Muscle of leg (tissue), 11 donors: ENCODE data around the gene MLPH. TPM values are rescaled to one million over a fixed set of nuclear protein-coding genes. Genes with fewer than 3 reads are reported as not detected.
A peak's percentile ranks its signal among the peaks of the same experiment; 100 is the strongest.
"Not testable (repeated sequence)": the region's sequence is repeated elsewhere in the genome, so short reads cannot be mapped to it uniquely, and the experiment has no call there.

Experiments
- DNase-seq: peaks from one replicate; pipeline ENCODE4 v3.0.0; 2013
- H3K27ac ChIP-seq: one replicate; pipeline ENCODE4 v1.5.1; 2013; ENCODE audit warnings: mild to moderate bottlenecking, low read length, control low read depth
- H3K27me3 ChIP-seq: one replicate; pipeline ENCODE4 v1.6.1; 2013; ENCODE audit warnings: low read length; ENCODE audit not compliant: control insufficient read depth, insufficient read depth
- H3K36me3 ChIP-seq: one replicate; pipeline ENCODE4 v1.6.1; 2013; ENCODE audit warnings: low read length; ENCODE audit not compliant: control insufficient read depth, insufficient read depth
- H3K4me1 ChIP-seq: one replicate; pipeline ENCODE4 v1.6.1; 2013; ENCODE audit warnings: low read length; ENCODE audit not compliant: control insufficient read depth, insufficient read depth
- H3K4me3 ChIP-seq: one replicate; pipeline ENCODE4 v1.5.1; 2013; ENCODE audit warnings: low read length, control low read depth
- H3K9me3 ChIP-seq: replicated peaks from 2 replicates; pipeline ENCODE4 v1.6.1; 2013; ENCODE audit warnings: low read depth, low read length; ENCODE audit not compliant: control insufficient read depth
- WGBS: methylation state at CpG from one replicate; pipeline ENCODE4 v1.1.5; 2013; ENCODE audit warnings: missing lambda C conversion rate; ENCODE audit not compliant: insufficient coverage; 5-methylcytosine and 5-hydroxymethylcytosine counted together
- polyA plus RNA-seq, 8 donors: library from polyadenylated mRNA; unstranded; fragments of 120-200 nt; gene quantifications; one replicate each; pipeline versions ENCODE4 v1.2.1 to v1.2.3, GENCODE V29; 2013; ENCODE audit warnings: inconsistent platforms in 1 of 8, low replicate concordance in 1 of 8; ENCODE audit not compliant: insufficient read length in 8 of 8, insufficient read depth in 1 of 8
- total RNA-seq: library from RNA; stranded (reverse); fragments of 120-200 nt; gene quantifications from one replicate; pipeline ENCODE4 v1.2.4, GENCODE V29; 2013

MLPH gene
- total and polyA plus RNA-seq, 9 donors = 0.22 to 4.5 (median 0.96) TPM

- Histone ChIP-seq H3K9me3 (no peaks in the 10 kb centered on the region), H3K4me3 (no peak overlapping the region), H3K27ac (peak overlapping the region; percentile 79), H3K36me3 (no peaks in the 10 kb centered on the region), H3K27me3 (peaks cover 4% of the 10 kb centered on the region), H3K4me1 (peaks cover 27% of the 10 kb centered on the region)
- peak; percentile 87 for DNase-seq
- WGBS = 68% methylated on average over 2 of the region's 11 CpGs
Measured at GRCh38 chr2:237456200-237456843, 30.7 kb upstream of the MLPH start.

GRCh38 chr2:237457388-237457941 lies 29.6 kb upstream of the MLPH start:
- H3K4me3 ChIP-seq = no peak overlapping the region
- H3K4me1 ChIP-seq = peaks cover 16% of the 10 kb centered on the region
- 89% methylated on average over 1 of the region's 2 CpGs for WGBS
- DNase-seq = no peak
- no peak overlapping the region for H3K27ac ChIP-seq
- no peaks in the 10 kb centered on the region for H3K36me3 ChIP-seq
- H3K27me3 ChIP-seq = no peaks in the 10 kb centered on the region
- no peaks in the 10 kb centered on the region for H3K9me3 ChIP-seq

GRCh38 chr2:237458519-237458918 lies 28.5 kb upstream of the MLPH start:
- H3K4me1 ChIP-seq = peaks cover 9% of the 10 kb centered on the region
- no peaks in the 10 kb centered on the region for H3K9me3 ChIP-seq
- DNase-seq = no peak
- 100% methylated on average over 1 of the region's 1 CpG for WGBS
- no peaks in the 10 kb centered on the region for H3K27me3 ChIP-seq
- H3K4me3 ChIP-seq = no peak overlapping the region
- no peaks in the 10 kb centered on the region for H3K36me3 ChIP-seq
- no peak overlapping the region for H3K27ac ChIP-seq

- Histone ChIP-seq H3K27me3 (no peaks in the 10 kb centered on the region), H3K4me3 (no peak overlapping the region), H3K36me3 (no peaks in the 10 kb centered on the region), H3K27ac (no peak overlapping the region), H3K4me1 (peaks cover 9% of the 10 kb centered on the region), H3K9me3 (no peaks in the 10 kb centered on the region)
- no peak for DNase-seq
- no CpG with 5 or more reads among the region's 4 CpGs for WGBS
Measured at GRCh38 chr2:237459226-237459625, 27.8 kb upstream of the MLPH start.

GRCh38 chr2:237459741-237460174 lies 27.3 kb upstream of the MLPH start:
- H3K27ac ChIP-seq = no peak overlapping the region
- DNase-seq = no peak
- 100% methylated on average over 1 of the region's 3 CpGs for WGBS

GRCh38 chr2:237464757-237465391 lies 22.2 kb upstream of the MLPH start:
- Histone ChIP-seq H3K9me3 (no peaks in the 10 kb centered on the region), H3K27ac (no peak overlapping the region), H3K4me1 (peaks cover 4% of the 10 kb centered on the region), H3K27me3 (no peaks in the 10 kb centered on the region), H3K36me3 (no peaks in the 10 kb centered on the region), H3K4me3 (no peak overlapping the region)
- no peak for DNase-seq
- WGBS = 92% methylated on average over 2 of the region's 8 CpGs

More at GRCh38 chr2:237459741-237460174, 27.3 kb upstream of the MLPH start:
- H3K4me1 ChIP-seq = peaks cover 9% of the 10 kb centered on the region
- H3K36me3 ChIP-seq = no peaks in the 10 kb centered on the region
- no peaks in the 10 kb centered on the region for H3K27me3 ChIP-seq
- H3K9me3 ChIP-seq = no peaks in the 10 kb centered on the region
- no peak overlapping the region for H3K4me3 ChIP-seq

- H3K4me3 ChIP-seq = no peak overlapping the region
- peak overlapping the region; percentile 47 for H3K27ac ChIP-seq
- WGBS = 88% methylated on average over 10 of the region's 16 CpGs
- H3K36me3 ChIP-seq = no peaks in the 10 kb centered on the region
- H3K27me3 ChIP-seq = no peaks in the 10 kb centered on the region
- H3K4me1 ChIP-seq = peaks cover 3% of the 10 kb centered on the region
- DNase-seq = no peak
- H3K9me3 ChIP-seq = no peaks in the 10 kb centered on the region
Measured at GRCh38 chr2:237465515-237466148, 21.4 kb upstream of the MLPH start.

- peaks cover 3% of the 10 kb centered on the region for H3K4me1 ChIP-seq
- WGBS = 88% methylated on average over 4 of the region's 6 CpGs
- H3K4me3 ChIP-seq = no peak overlapping the region
- H3K9me3 ChIP-seq = no peaks in the 10 kb centered on the region
- H3K36me3 ChIP-seq = no peaks in the 10 kb centered on the region
- H3K27me3 ChIP-seq = no peaks in the 10 kb centered on the region
- DNase-seq = peak; percentile 61
- H3K27ac ChIP-seq = peak overlapping the region; percentile 47
Measured at GRCh38 chr2:237466211-237466610, 20.8 kb upstream of the MLPH start.

GRCh38 chr2:237467447-237468179 lies 19.4 kb upstream of the MLPH start:
- Histone ChIP-seq H3K27me3 (no peaks in the 10 kb centered on the region), H3K4me1 (peaks cover 3% of the 10 kb centered on the region), H3K27ac (no peak overlapping the region), H3K9me3 (no peaks in the 10 kb centered on the region), H3K4me3 (no peak overlapping the region), H3K36me3 (no peaks in the 10 kb centered on the region)
- 92% methylated on average over 1 of the region's 5 CpGs for WGBS
- no peak for DNase-seq

GRCh38 chr2:237469410-237469809 lies 17.6 kb upstream of the MLPH start:
- H3K9me3 ChIP-seq, H3K27me3 ChIP-seq, H3K27ac ChIP-seq, DNase-seq, H3K36me3 ChIP-seq, H3K4me3 ChIP-seq: not testable (repeated sequence)
- peaks cover 18% of the 10 kb centered on the region for H3K4me1 ChIP-seq
- WGBS = no CpG with 5 or more reads among the region's 7 CpGs
